Measurements from ENCODE around the gene RAPSN.

DNA sequence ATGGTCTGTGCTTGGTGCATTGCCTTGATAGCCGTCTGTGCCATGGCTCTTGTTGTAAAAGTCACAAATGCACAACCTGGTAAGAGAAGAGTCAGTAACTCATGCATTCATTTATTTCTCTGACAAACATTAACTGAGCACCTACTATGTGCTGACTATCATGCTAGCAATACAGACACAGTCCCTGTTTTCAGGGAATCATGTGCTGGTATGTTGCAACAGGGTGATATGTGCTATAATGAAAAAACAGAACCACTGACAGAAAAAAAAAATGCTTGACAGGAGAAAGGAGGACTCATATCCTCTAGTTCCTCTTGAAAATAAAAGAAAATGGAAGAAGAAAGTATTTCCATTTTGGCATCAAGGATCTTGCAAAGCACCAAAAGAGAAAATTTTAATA is 34.5 kb upstream of the RAPSN start:
- TF ChIP-seq POLR2A (IDR thresholded peaks at IDR 0.05) = no peak
- TF ChIP-seq, protein P1, sequence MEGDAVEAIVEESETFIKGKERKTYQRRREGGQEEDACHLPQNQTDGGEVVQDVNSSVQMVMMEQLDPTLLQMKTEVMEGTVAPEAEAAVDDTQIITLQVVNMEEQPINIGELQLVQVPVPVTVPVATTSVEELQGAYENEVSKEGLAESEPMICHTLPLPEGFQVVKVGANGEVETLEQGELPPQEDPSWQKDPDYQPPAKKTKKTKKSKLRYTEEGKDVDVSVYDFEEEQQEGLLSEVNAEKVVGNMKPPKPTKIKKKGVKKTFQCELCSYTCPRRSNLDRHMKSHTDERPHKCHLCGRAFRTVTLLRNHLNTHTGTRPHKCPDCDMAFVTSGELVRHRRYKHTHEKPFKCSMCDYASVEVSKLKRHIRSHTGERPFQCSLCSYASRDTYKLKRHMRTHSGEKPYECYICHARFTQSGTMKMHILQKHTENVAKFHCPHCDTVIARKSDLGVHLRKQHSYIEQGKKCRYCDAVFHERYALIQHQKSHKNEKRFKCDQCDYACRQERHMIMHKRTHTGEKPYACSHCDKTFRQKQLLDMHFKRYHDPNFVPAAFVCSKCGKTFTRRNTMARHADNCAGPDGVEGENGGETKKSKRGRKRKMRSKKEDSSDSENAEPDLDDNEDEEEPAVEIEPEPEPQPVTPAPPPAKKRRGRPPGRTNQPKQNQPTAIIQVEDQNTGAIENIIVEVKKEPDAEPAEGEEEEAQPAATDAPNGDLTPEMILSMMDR (IDR thresholded peaks at IDR 0.05) = no peak

Measured in adrenal gland (tissue), 5 donors.